Loucy (cell line): ENCODE results near the gene WWOX.

Experiments used
- EZH2phosphoT487 ChIP-seq: fragments of 200-600 bp; IDR thresholded peaks from 2 replicates; pipeline ENCODE4 v1.6.1; 2018; ENCODE audit warnings: antibody characterized with exemption, mild to moderate bottlenecking, moderate library complexity, borderline replicate concordance
- TF ChIP-seq, protein P1 (sequence below): fragments of 200-600 bp; sonication (generic); conservative IDR thresholded peaks from 2 replicates; pipeline ENCODE4 v1.5.1; 2014; ENCODE audit warnings: mild to moderate bottlenecking, antibody characterized with exemption, low read length

DNA sequence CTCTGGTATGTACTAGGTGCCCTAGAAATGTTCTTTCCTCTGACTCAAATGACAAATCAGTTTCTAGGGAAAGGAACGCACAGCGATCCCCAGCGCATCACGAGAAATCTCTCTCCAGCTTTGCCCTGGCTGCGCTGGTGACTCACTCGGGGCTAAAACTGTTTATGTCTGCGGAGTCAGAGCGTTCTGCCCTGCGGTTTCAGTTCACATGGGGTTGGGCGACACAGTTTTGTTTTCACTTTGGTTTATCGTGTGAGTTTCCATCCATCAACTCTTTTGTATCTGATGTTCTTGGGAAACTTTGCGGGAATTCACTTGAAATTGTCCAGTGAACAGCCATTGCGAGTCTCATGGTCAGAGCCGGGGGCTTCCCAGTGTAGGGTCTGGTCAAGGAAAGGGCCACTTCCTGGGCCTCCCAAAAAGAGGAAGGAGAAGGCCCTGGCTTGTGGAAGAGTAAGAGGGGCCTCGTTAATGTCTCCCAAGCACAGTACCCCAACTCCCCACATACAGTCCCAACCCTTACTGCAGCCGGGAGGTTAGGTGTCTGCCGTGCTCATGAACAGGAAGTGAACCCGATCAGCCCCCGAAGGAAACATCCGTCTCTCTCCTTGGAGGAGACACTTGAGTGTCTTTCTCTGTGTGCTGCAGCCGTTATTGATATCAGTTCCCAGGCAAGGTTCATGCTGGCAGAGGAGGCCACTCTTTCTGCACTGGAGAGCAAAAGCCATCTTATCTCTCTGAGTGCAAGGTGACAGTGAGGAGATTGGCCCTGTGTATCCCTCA lies 643.2 kb downstream of the WWOX start:
- TF ChIP-seq, protein P1, sequence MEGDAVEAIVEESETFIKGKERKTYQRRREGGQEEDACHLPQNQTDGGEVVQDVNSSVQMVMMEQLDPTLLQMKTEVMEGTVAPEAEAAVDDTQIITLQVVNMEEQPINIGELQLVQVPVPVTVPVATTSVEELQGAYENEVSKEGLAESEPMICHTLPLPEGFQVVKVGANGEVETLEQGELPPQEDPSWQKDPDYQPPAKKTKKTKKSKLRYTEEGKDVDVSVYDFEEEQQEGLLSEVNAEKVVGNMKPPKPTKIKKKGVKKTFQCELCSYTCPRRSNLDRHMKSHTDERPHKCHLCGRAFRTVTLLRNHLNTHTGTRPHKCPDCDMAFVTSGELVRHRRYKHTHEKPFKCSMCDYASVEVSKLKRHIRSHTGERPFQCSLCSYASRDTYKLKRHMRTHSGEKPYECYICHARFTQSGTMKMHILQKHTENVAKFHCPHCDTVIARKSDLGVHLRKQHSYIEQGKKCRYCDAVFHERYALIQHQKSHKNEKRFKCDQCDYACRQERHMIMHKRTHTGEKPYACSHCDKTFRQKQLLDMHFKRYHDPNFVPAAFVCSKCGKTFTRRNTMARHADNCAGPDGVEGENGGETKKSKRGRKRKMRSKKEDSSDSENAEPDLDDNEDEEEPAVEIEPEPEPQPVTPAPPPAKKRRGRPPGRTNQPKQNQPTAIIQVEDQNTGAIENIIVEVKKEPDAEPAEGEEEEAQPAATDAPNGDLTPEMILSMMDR: no peak
- TF ChIP-seq EZH2phosphoT487: no peak
